ENCODE measurements around the gene OGG1. TPM values are rescaled to one million over a fixed set of nuclear protein-coding genes. Genes with fewer than 3 reads are reported as not detected.
"Not testable (repeated sequence)": the region's sequence is repeated elsewhere in the genome, so short reads cannot be mapped to it uniquely, and the experiment has no call there.

OGG1 gene
- total RNA-seq, 1 donor from 2014 or later: 9.6 TPM

DNA sequence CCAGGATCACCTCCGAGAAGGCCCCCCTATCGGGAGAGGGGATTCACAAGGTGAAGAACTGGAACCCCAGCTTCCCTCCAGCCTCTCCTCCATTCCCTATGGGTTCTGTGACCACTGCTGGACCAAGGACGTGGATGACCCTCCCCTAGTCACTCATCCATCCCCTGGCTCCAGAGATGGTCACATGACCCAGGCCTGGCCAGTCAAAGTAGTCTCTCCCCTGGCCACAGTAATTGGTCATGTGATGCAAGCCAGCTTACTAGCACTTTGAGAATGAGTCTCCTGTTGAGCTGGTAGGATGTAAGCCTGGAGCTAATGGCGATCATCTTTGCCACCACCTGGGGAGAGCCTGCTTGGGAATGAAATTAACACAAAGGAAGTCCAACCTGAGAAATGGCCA, 16.1 kb downstream of the OGG1 start:
- no peak for ATAC-seq

DNA sequence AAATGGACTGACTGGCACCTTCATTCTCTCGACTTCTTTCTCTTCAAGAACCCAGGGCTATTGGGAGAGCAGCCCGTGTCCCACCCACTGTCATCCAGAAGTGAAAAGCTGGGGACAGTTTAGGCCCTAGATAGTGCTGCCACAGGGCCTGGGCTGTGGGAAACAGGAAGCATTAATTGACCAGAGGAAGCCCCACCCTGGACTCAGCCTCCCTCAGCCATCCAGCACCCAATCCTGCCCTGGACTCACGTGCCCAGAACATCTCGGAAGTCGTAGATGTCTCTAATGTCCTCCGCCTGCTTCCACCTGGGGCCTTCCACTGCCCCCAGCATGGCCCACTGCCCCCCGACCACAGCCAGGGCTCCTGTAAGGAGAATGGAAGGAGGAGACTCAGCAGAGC, 17.7 kb downstream of the OGG1 start:
- no peak for ATAC-seq

DNA sequence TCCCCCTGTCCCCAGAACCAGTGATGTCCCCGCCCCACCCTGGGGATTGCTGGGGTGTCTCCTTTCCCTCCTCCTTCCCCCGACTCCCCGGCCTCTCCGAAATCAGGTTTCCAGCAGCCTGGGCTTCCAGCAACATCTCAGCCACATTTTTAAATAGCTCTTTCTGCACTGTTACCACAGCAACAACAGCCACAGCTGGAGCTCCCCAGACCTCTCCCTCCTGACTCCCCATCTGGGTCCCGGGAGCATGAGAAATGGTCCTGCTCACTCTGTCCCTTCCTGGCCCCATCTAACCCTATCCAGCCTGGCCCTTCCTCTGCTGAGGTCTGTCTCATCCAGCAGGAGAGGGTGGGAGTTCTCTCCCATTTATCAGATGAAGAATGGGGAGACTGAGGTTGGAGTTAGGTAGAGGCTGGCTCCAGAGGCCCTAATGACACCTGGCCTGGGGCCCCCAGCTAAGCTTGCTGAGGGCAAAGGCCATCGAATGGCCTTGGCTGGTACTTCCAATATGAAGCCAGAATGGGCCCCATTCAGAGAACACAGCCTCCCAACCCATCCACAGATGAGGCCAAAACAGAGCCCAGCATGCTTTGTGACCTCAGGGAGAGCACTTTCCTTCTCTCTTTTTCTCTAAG, 18.5 kb downstream of the OGG1 start:
- ATAC-seq: no peak

DNA sequence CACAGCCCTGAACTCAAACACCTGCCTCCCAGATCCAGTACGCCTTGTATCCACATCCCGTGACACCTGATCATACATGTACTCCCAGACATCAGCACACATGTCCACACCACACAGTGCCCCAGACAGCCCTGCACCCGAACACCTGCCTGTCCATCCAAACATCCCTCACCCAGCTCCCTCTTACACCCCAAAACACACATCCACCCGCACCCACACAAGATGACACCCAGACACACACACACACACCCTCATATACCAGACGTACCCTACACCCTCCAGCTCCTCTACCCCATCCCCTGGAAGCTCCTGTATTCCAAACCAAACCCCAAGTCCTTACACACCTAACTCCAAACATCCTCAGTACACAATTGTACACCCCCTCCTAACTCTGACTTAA, 19.3 kb downstream of the OGG1 start:
- ATAC-seq: peak; percentile 6

DNA sequence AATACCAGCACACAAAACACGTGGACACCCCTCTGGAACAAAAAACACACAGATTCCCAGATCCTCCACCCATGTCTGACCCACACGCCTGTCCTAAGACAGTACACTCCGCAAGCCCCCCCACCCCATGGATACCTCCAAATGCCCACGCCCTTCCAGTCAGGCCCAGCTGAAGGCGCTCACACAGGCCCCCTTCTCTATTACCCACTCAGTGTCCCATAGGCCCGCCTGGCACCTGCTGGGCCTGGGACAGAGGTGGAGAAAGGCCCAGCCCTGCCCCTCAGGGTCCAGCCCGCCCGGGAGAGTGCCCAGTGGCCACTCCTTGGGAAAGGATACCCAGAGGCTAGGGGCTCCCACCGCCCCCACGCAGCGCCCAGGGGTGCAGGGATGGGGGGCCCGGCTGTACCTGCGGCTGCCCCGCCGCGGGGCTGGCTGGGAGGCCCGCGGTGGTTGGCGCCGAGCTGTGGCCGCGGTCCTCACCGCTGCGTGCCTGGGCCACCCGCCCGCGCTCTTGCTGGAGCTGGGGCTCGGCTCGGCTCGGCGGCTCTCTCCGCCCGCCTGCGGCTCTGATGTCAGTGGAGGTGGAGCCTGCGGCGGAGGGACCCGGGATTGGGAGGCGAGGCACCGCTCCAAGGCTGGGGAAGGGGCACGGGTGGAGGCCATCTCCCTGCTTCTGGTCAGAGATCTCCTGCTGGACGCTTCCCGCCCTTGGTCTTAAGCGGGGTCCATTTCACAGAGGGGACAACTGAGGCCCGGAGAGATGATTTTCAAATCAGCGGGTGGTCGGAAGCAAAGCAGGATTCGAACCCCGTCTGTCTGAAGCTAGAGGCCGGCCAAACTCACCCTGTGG, 19.9 kb downstream of the OGG1 start, which contains the start of gene CAMK1:
CAMK1 (minus strand) TSS at position 522 of the 850 bp plus-strand sequence. CDS start 2,198 bp downstream, outside the sequence.
- peak; percentile 87 for ATAC-seq

DNA sequence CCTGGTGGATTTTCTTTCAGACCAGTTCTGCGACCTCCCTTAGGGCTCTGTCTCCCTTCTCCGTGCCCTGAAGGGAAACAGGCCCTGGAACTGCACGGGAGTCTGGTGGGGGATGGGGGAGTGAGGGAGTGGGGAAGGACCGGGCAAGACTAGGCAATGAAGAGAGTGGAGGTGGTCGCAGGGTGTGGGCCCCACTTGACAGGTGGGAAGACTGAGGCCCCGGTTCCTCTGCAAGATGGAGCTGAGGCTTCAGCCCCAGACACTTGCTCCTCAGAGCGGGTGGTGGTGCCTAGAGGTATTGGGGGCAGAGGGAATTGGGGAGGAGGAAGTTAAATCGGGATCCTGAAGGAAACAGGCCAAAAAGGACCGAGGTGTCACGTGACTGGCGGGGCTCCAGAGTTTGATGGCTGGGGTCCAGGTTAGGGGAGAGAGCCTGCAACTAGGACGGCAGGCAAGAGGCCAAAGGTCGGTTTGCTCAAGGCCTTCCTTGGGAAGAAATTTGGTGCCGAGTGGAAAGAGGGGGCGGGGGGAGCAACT, 20.6 kb downstream of the OGG1 start:
- peak; percentile 14 for ATAC-seq

DNA sequence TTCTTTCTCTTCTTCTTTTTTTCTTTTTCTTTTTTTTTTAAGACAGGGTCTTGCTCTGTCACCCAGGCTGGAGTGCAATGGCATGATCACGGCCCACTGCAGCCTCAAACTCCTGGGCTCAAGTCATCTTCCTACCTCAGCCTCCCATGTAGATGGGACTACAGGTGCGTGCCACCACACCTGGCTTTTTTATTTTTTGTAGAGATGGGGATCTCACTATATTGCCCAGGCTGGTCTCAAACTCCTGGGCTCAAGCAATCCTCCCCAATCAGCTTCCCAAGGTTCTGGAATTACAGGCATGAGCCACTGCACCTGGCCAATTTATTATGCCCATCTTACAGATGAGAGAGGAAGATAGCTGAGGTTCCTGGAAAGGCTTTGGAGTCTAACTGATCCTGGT, 21.3 kb downstream of the OGG1 start:
- not testable (repeated sequence) for ATAC-seq

DNA sequence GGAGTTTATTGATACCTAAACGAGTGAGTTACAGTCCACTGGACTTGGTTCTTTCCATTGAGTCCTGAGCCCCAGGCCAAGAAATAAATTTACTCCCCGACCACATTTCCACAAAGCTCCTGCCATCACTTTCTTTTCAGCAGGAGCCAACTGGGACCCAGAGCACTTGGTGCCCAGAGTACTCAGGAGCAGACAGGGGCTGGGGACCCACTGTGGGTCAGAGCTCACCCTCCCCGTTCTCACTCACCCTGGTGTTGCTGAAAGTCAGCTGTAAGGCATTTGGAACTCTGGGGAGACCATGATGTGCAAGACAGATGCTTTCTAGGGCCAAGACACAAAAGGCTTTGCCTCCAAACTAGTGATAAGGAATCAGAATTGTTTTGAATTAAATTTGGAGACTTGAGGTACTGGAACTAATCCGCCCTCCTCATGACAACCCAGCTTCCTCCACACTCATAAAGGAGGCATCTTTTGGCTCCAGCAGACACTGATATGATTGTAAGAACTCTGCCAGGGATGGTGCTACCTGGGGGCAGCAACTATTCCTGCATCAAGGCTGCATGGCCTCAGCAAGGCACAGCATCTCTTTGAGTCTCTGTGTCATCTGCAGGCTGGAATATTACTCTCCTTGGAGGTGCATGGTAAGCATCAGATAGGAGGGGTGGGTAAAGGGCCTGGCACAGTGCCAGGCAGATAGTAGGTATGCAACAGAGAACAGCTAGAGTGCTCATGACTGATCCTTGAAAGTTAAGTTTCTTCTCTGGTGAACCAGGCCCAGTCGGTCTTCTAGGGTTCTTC, 27.3 kb downstream of the OGG1 start:
- no peak for ATAC-seq

DNA sequence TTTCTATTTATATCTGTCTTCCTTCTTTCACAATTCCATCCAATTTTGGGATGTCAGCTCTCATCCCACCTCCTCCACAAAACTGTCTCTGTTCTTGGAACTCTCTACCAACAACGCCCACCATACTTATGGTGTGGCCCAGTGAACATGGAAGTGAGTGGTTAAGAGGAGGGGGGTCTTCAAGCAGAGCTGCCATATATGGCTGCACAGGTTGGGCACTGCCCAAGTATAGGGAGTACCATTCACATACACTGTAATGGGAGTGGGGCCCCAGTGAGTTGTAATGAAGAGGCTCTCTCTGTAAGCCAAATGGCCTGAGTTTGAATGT, 27.9 kb downstream of the OGG1 start:
- no peak for ATAC-seq

DNA sequence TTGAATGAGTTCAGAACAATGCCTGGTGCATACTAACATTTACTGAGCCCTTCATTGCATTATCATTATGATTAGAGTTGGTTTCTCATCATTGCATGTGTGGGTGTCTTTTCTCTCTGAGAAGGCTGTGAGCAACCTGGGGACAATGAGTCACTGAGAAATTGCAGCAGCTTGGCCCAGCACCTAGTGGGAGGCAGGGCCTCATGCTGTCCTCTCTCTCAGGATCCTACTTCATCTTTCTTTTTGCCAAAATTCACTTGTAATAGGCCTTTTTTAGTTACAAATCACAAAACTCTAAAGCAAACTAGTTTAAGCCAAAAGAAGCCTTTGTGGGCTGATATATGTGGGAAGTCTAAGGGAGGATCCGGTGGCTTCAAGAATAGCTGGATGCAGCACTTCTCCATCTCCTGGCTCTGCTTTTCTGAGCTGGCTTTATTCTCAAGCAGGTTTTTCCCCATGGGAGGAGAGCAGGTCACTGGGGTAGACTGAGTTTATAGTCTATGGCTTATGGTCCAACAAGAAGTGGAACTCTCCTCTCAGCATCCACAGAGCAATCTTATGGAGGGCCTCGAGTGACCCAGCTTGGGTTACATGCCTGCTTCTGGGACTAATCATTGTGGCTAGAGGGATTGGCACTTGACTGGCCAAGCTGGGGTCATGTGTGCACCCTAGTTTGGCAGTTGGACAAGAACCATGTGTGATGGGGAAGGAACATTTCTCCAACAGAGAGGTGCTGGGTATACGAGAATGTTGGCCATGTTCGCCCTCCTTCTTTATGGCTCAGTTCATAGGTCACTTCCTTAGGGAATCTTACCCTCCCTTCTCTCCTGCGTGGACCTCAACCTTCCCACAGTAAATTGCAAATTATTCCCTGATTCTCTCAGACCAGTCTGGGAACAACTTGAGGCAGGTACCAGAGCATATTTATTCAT, 28.7 kb downstream of the OGG1 start:
- ATAC-seq: no peak

DNA sequence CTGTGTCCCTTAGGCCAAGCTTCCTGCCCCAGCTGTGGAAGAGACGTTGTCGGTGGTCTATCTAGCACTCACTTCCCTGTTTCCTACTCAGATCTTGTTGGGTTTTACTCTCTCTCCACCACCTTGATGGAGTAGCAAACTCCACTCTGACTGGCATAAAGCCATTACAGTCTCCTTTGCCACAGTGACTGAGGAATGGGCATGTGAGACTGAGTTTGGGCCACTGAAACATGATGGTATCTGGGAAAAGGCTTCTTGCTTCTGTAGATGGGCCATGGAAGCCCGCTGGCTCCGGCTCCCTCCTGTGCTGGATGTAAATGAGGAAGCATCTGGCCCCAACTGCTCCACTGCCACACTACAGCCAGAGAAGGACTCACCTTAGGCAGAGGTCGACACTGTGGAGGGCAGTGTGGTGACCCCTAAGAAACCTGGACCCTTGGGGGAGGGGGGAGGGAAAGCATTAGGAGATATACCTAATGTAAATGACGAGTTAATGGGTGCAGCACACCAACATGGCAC, 29.4 kb downstream of the OGG1 start:
- ATAC-seq: no peak

DNA sequence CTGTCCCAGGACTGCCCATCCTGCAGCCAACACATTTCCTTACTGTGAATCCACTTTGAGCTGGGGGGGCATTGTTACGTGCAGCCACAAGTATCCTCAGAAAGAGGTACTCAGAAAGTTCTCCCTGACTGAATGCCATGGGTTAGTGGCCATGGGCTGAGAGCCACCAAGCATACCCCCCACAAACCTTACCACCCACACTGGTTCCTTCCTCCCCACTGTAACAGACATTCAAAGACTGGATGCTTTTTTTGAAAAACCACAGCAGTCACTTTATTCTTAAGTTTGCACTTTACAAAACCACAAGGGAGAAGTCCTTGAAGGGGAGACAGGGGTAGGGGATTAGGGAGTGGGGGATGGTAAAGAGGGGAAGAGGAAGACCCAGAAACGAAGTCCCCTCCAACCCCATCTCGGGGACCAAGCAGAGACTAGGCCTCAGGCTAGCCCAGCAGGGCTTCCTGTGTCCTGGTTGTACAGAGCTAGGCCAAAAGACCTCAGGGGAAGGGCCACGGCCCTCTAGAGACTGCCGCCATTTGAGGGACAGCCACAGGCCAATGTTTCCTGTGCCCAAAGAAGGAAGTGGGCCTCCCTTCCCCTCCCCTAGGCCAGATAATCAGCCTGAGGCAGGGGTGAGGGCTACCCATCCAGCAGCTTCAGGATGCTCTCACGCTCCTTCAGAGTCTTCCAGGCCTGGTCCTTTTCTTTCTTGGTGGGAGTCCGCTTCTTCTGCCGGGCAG, 30.1 kb downstream of the OGG1 start:
- ATAC-seq: peak; percentile 37

DNA sequence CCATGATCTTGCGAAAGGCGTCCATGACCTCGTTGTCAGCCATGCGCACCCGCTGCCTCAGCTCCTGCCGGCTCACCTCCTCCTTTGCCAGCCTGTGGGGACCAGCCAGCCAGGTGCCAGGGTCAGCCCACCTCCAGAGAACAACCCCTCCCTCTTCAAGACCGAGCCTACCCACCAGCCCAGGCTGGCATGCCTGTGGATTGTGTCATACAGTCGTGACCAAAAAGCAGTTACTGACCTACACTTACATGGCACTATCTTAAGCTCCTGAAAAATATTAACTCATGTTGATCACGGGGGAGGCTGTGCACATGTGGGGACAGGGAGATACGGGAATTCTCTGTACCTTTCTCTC, 30.7 kb downstream of the OGG1 start:
- no peak for ATAC-seq

DNA sequence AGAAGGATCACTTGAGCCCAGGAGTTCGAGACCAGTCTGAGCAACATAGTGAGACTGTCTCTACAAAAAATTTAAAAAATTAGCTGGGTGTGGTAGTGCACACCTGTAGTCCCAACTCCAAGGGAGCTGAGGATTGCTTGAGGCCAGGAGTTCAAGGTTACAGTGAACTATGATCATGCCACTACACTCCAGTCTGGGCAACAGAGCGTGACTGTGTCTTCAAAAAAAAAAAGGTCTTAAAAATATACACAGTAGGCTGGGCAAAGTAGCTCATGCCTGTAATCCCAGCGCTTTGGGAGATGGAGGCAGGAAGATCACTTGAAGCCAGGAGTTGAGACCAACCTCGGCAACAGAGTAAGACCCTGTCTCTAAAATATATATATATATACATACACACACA, 31.2 kb downstream of the OGG1 start:
- ATAC-seq: no peak

DNA sequence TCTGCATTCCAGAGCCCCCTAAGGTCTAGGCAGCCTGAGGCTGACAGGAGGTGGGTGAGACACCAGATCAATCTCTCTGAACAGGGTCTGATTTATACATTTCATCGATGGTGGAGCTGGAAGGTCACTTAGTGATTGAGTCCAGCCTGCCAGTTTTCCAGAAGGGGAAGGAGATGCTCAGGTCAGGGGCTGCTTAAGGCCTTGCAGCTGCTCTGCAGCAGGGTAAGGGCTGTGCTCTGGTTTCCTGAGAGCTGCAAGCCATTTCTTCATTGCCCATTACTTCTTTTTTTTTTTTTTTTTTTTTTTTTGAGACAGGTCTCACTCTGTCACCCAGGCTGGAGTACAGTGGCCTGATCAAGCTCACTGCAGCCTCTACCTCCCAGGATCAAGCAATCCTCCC, 31.8 kb downstream of the OGG1 start:
- ATAC-seq: no peak

DNA sequence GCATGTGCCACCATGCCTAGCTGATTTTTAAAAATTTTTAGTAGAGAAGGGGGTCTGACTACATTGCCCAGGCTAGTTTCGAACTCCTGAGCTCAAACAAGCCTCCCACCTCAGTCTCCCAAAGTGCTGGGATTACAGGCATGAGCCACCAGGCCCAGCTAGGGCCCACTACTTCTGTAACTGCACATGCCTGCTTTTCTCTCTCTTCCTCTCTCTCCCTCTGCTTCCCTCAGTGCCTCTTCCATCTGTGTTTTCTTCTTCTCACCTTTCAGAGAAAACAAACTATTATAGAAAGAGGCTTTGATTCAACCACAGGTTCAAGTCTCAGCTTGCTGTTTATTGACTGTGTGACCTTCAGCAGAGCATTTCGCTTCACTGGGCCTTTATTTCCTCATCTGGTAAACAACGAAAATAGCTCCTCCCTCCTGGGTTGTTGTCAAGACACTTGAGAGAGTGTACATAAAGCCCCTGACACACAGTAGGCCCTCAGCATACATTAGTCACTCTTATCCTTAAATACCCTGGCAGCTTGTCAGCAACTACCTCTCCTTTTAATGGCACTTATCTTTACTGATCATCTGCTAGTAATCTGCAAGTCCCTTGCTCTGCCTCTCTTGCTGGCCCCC, 32.3 kb downstream of the OGG1 start:
- no peak for ATAC-seq

DNA sequence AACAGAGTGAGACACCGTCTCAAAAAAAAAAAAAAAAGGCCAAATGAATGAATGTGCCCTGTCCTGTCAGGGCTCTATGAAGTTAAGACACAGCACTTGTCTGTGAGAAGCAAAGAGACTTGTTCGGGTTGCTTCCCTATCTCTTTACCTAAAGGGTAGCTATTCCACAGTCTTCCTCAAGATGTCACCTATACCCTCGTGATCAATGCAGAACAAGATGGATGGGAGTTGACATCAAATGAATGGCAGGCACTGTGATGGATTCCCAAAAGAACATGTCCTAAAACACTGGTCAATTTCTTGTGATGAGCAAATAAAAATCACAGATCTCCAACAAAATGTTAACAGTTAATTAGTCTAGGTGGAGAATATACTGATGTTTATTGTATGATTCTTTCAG, 33.0 kb downstream of the OGG1 start:
- ATAC-seq: no peak

DNA sequence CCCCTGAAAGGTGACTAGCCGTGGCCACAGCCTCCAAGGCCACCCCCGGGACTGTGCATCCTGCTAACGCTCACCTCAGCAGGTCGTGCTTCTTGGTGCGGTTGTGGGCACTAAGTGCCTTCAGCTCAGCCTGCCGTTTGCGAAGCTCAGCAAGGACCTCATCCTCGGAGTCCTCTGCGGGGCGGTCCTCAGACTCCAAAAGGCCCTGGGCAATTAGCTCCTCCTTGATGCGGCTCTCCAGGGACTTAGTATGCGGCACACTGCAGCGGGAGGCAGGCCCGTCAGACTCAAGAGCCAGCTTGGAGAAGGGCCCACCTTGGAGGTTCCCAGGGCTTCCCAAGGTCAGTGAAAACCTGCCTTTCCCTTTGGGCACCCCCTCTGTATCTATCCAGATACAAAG, 34.2 kb downstream of the OGG1 start:
- ATAC-seq: no peak

DNA sequence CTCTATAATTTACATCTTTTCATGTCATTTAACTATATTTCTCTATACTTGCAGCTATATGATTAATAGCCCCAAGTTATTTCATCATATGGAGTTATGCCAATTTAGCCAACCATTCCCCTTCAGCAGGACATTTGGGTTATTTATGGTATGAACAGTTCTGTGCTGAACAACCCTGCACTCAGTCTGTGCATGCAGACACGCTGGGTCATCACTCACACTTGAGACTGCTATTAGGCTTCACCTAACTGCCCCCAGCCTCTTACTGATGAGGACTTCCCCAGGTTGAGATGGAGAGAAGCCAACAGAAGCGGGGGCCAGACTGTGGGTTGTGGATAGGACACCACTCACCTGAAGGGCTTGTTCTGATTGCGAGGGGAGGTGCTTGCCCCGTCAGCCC, 35.2 kb downstream of the OGG1 start:
- no peak for ATAC-seq

DNA sequence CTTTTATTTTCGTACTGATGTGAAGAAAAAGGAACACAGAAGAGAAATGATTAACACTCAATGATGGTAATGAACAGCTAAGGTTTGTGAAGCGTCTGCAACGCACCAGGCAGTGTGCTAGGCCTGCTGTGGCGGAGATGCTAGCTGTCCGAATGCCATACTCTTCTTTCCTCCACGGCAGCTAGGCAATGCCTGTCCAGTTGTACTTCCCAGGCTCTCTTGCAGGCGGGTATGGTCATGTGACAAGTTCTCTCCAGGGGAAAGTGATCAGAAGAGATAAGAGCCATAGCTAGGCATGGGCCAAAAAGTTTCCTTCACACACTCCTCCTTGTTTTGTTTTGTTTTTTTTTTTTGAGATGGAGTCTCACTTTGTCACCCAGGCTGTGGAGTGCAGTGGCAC, 35.9 kb downstream of the OGG1 start:
- no peak for ATAC-seq
